HepG2 (cell line): Measurements from ENCODE around the gene EFNA2. TPM values are rescaled to one million over a fixed set of nuclear protein-coding genes. Genes with fewer than 3 reads are reported as not detected.

Experiments
- CTCF ChIP-seq: sonication (generic); formaldehyde crosslinking; IDR thresholded peaks from 2 replicates; pipeline ENCODE4 v1.5.0; 2020; ENCODE audit warnings: mild to moderate bottlenecking, missing genetic modification reagents, moderate library complexity
- ESRRA ChIP-seq: sonication (generic); formaldehyde crosslinking; IDR thresholded peaks from 2 replicates; pipeline ENCODE4 v1.5.1; 2020; ENCODE audit warnings: mild to moderate bottlenecking, low read depth, missing genetic modification reagents
- HCFC1 ChIP-seq: fragments of 150-350 bp; IDR thresholded peaks from 2 replicates; pipeline ENCODE4 v1.6.1; 2014; ENCODE audit warnings: low read depth, low read length
- HNRNPL ChIP-seq: fragments of 200-400 bp; formaldehyde crosslinking; IDR thresholded peaks from 2 replicates; pipeline ENCODE4 v1.6.1; 2017; ENCODE audit warnings: mild to moderate bottlenecking, low read depth, low read length
- KAT8 ChIP-seq: IDR thresholded peaks from 2 replicates; pipeline ENCODE4 v1.6.1; 2016; ENCODE audit warnings: missing genetic modification reagents, missing compliant biosample characterization
- MIER2 ChIP-seq: IDR thresholded peaks from 2 replicates; pipeline ENCODE4 v1.6.1; 2016; ENCODE audit warnings: missing biosample characterization, missing genetic modification reagents
- NFATC3 ChIP-seq: sonication (generic); formaldehyde crosslinking; IDR thresholded peaks from 2 replicates; pipeline ENCODE4 v1.5.1; 2020; ENCODE audit warnings: mild to moderate bottlenecking, missing genetic modification reagents
- RAD21 ChIP-seq: fragments of 450-650 bp; formaldehyde crosslinking; IDR thresholded peaks from 2 replicates; pipeline ENCODE4 v1.5.0; 2020; ENCODE audit warnings: mild to moderate bottlenecking
- RXRA ChIP-seq: sonication (generic); formaldehyde crosslinking; IDR thresholded peaks from 2 replicates; pipeline ENCODE4 v1.5.1; 2020; ENCODE audit warnings: missing genetic modification reagents
- SALL2 ChIP-seq: sonication (generic); formaldehyde crosslinking; IDR thresholded peaks from 2 replicates; pipeline ENCODE4 v1.8.1; 2023; ENCODE audit warnings: mild to moderate bottlenecking, missing genetic modification reagents, inconsistent platforms
- SMC3 ChIP-seq: IDR thresholded peaks from 2 replicates; pipeline ENCODE4 v1.6.1; 2011; ENCODE audit warnings: low read length, improper control_type of control experiment
- SOX5 ChIP-seq: IDR thresholded peaks from 2 replicates; pipeline ENCODE4 v1.6.1; 2016; ENCODE audit warnings: borderline replicate concordance
- ZBTB2 ChIP-seq: sonication (generic); formaldehyde crosslinking; IDR thresholded peaks from 2 replicates; pipeline ENCODE4 v1.8.0; 2022; ENCODE audit warnings: low read depth, missing genetic modification reagents
- ZFP1 ChIP-seq: IDR thresholded peaks from 2 replicates; pipeline ENCODE4 v1.6.1; 2016
- ZNF484 ChIP-seq: sonication (generic); formaldehyde crosslinking; IDR thresholded peaks from 2 replicates; pipeline ENCODE4 v1.5.1; 2020; ENCODE audit warnings: mild to moderate bottlenecking, low read depth, missing genetic modification reagents, borderline replicate concordance
- ZNF75D ChIP-seq: sonication (generic); formaldehyde crosslinking; IDR thresholded peaks from 2 replicates; pipeline ENCODE4 v1.8.1; 2023; ENCODE audit warnings: missing genetic modification reagents, mild to moderate bottlenecking, borderline replicate concordance
- ZNF883 ChIP-seq: sonication (generic); formaldehyde crosslinking; IDR thresholded peaks from 2 replicates; pipeline ENCODE4 v1.5.1; 2020; ENCODE audit warnings: mild to moderate bottlenecking, missing genetic modification reagents; ENCODE audit errors: not compliant biosample characterization
- polyA plus RNA-seq, 8 experiments: library from polyadenylated mRNA; depleted of rRNA in 3 of 8; stranded (reverse) in 7 of 8; unstranded in 1 of 8; fragments of >200 nt; fragmentation: Illumina TruSeq in 4 of 8; extraction: Trizol in 4 of 8; gene quantifications; 2 replicates each; pipeline versions ENCODE4 v1.2.1 to v1.2.3, GENCODE V29; 2011 to 2016; ENCODE audit warnings: low read depth in 4 of 8, missing spikeins in 1 of 8, mixed read lengths in 1 of 8; ENCODE audit not compliant: insufficient read depth in 1 of 8
- total RNA-seq, 5 experiments: library from RNA; depleted of rRNA; stranded (reverse); fragments of >200 nt; fragmentation: Illumina TruSeq; extraction: Trizol; gene quantifications; 2 replicates each; pipeline ENCODE4 v1.2.3, GENCODE V29; 2016; ENCODE audit warnings: low read depth in 1 of 5
- TF ChIP-seq, protein P1 (sequence below): sonication (generic); formaldehyde crosslinking; IDR thresholded peaks from 2 replicates; pipeline ENCODE4 v1.8.0; 2022; ENCODE audit warnings: mild to moderate bottlenecking, missing genetic modification reagents, moderate library complexity
- TF ChIP-seq, protein P2 (sequence below): sonication (generic); formaldehyde crosslinking; IDR thresholded peaks from 2 replicates; pipeline ENCODE4 v1.8.0; 2022; ENCODE audit warnings: mild to moderate bottlenecking, missing genetic modification reagents, moderate library complexity
- TF ChIP-seq, protein P3 (sequence below): sonication (generic); formaldehyde crosslinking; IDR thresholded peaks from 2 replicates; pipeline ENCODE4 v1.8.1; 2023; ENCODE audit warnings: mild to moderate bottlenecking, moderate library complexity, missing genetic modification reagents

Gene EFNA2
- total and polyA plus RNA-seq, 2 of the 13 experiments (the other 11 are each of a cell fraction or from before 2014, with no cell fraction given), result 6.0 to 9.9 TPM

DNA sequence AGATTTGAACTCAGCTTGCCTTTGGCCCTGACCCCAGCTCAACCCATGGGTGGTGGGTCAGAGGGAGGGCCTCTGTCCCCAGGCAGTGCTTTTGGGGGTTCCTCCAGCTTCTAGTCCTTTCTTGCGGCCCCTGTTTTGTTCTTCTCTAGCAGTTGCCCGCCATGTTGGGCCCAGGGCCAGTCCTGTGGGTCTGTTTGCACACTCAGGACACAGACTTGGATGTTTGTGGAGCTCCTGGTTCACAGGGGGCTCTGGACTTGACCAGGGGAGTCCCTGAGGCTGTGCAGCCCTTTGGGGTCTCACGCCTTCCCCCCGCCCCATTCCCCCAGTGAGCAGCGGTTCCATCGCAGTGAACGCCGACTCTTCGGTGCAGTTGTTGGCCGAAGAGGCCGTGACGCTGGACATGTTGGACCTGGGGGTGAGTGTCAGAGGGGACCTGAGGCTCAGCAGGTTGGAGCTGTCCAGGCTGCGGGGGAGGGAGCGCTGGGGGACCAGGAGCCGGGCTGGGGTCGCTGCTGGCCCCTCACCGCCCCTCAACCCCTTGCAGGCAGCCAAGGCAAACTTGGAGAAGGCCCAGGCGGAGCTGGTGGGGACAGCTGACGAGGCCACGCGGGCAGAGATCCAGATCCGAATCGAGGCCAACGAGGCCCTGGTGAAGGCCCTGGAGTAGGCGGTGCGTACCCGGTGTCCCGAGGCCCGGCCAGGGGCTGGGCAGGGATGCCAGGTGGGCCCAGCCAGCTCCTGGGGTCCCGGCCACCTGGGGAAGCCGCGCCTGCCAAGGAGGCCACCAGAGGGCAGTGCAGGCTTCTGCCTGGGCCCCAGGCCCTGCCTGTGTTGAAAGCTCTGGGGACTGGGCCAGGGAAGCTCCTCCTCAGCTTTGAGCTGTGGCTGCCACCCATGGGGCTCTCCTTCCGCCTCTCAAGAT, 41.6 kb upstream of the EFNA2 start (continued):
- TF ChIP-seq CTCF (CRISPR knock-in tag), result peak; percentile 96
- TF ChIP-seq SALL2 (CRISPR knock-in tag), result peak; percentile 7; the same call in 1 of the 2 replicates
- TF ChIP-seq, protein P1, sequence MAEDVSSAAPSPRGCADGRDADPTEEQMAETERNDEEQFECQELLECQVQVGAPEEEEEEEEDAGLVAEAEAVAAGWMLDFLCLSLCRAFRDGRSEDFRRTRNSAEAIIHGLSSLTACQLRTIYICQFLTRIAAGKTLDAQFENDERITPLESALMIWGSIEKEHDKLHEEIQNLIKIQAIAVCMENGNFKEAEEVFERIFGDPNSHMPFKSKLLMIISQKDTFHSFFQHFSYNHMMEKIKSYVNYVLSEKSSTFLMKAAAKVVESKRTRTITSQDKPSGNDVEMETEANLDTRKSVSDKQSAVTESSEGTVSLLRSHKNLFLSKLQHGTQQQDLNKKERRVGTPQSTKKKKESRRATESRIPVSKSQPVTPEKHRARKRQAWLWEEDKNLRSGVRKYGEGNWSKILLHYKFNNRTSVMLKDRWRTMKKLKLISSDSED (CRISPR knock-in tag), result no peak; the same call in 1 of the 2 replicates
- no peak for TF ChIP-seq ZBTB2 (CRISPR knock-in tag)
- no peak for TF ChIP-seq KAT8
- TF ChIP-seq HCFC1, result no peak
- TF ChIP-seq ZNF883 (CRISPR knock-in tag), result no peak
- TF ChIP-seq NFATC3 (CRISPR knock-in tag), result no peak
- no peak for TF ChIP-seq MIER2 (CRISPR knock-in tag)
- TF ChIP-seq, protein P2, sequence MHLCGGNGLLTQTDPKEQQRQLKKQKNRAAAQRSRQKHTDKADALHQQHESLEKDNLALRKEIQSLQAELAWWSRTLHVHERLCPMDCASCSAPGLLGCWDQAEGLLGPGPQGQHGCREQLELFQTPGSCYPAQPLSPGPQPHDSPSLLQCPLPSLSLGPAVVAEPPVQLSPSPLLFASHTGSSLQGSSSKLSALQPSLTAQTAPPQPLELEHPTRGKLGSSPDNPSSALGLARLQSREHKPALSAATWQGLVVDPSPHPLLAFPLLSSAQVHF (CRISPR knock-in tag), result no peak
- peak; percentile 75 for TF ChIP-seq HNRNPL
- no peak for TF ChIP-seq RXRA (CRISPR knock-in tag)
- TF ChIP-seq RAD21 (CRISPR knock-in tag), result peak; percentile 98
- no peak for TF ChIP-seq SOX5 (CRISPR knock-in tag)
- no peak for TF ChIP-seq ESRRA (CRISPR knock-in tag)
- peak; percentile 60; the same call in 1 of the 2 replicates for TF ChIP-seq SMC3
- no peak for TF ChIP-seq ZFP1 (CRISPR knock-in tag)
- no peak for TF ChIP-seq ZNF75D (CRISPR knock-in tag)
- no peak for TF ChIP-seq ZNF484 (CRISPR knock-in tag)
- TF ChIP-seq, protein P3, sequence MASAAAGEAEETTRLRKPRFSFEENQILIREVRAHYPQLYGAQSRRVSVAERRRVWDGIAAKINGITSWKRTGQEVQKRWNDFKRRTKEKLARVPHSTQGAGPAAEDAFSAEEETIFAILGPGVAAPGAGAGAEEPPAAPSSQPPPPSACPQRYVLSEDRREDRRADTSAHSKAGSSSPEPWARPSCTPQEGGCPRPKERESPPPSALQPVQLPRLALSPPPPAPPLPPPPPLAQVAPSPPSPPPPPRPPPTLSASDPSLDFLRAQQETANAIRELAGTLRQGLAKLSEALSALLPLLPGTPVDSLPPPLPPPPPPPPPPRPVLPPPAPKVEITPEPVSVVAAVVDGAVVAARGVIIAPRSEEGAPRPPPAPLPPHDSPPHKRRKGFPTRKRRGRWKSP (CRISPR knock-in tag), result peak; percentile 21; the same call in 1 of the 2 replicates
